Measurements from ENCODE around the gene PIGR. TPM values are rescaled to one million over a fixed set of nuclear protein-coding genes. Genes with fewer than 3 reads are reported as not detected.

PIGR gene
- total RNA-seq, 2 experiments from 2014 or later = 0.03 TPM; not detected in 1

GRCh38 chr1:206882555-206882954, 63.7 kb downstream of the PIGR start:
- Histone ChIP-seq H2AFZ (ENCODE audit: low read length) (no peak overlapping the region), H3K4me1 (ENCODE audit: insufficient read depth, low read length, poor library complexity, severe bottlenecking) (no peaks in the 10 kb centered on the region), H3K4me3 (ENCODE audit: low read depth, low read length, poor library complexity, severe bottlenecking) (no peak overlapping the region), H3K79me2 (ENCODE audit: insufficient read depth, low read depth, low read length) (no peaks in the 10 kb centered on the region), H3K4me2 (ENCODE audit: low read length) (no peak overlapping the region), H3K9me2 (ENCODE audit: insufficient read depth, low read length) (no peaks in the 10 kb centered on the region), H3K27ac (ENCODE audit: low read depth, low read length, poor library complexity, severe bottlenecking) (no peak overlapping the region), H3K9me3 (ENCODE audit: low read length) (peaks cover 18% of the 10 kb centered on the region), H3K36me3 (ENCODE audit: insufficient read depth, low read length) (no peaks in the 10 kb centered on the region), H4K20me1 (ENCODE audit: insufficient read depth, low read length) (no peaks in the 10 kb centered on the region)
- BruUV-seq (replicated peaks) = no TSS peak
- intact Hi-C loops (cut with micrococcal nuclease; ENCODE audit: unreplicated experiment) = no loop called here
- ChIA-PET CTCF (ENCODE audit: unreplicated experiment) (no interaction called here), POLR2A (no interaction called here)
- TF ChIP-seq CTCF (conservative IDR thresholded peaks at IDR 0.05; ENCODE audit: low read length) = peak; percentile 48
- no peak for TF ChIP-seq EZH2phosphoT487 (IDR thresholded peaks at IDR 0.05; ENCODE audit: borderline replicate concordance, low read depth, low read length)
- DNase-seq (ENCODE audit: low spot score) = no peak

GRCh38 chr1:206880314-206880713, 66.0 kb downstream of the PIGR start:
- Histone ChIP-seq H3K79me2 (ENCODE audit: insufficient read depth, low read depth, low read length) (no peaks in the 10 kb centered on the region), H3K4me1 (ENCODE audit: insufficient read depth, low read length, poor library complexity, severe bottlenecking) (no peaks in the 10 kb centered on the region), H3K4me2 (ENCODE audit: low read length) (no peak overlapping the region), H4K20me1 (ENCODE audit: insufficient read depth, low read length) (no peaks in the 10 kb centered on the region), H3K36me3 (ENCODE audit: insufficient read depth, low read length) (no peaks in the 10 kb centered on the region), H3K27ac (ENCODE audit: low read depth, low read length, poor library complexity, severe bottlenecking) (no peak overlapping the region), H2AFZ (ENCODE audit: low read length) (no peak overlapping the region), H3K9me2 (ENCODE audit: insufficient read depth, low read length) (no peaks in the 10 kb centered on the region), H3K4me3 (ENCODE audit: low read depth, low read length, poor library complexity, severe bottlenecking) (no peak overlapping the region), H3K9me3 (ENCODE audit: low read length) (peaks cover 23% of the 10 kb centered on the region)
- no TSS peak for BruUV-seq (replicated peaks)
- DNase-seq (ENCODE audit: low spot score) = no peak
- TF ChIP-seq EZH2phosphoT487 (IDR thresholded peaks at IDR 0.05; ENCODE audit: borderline replicate concordance, low read depth, low read length) = no peak
- no peak for TF ChIP-seq CTCF (conservative IDR thresholded peaks at IDR 0.05; ENCODE audit: low read length)
- POLR2A ChIA-PET = interaction anchor here (0.5 kb wide), 1 partner anchor 63 kb away, joined by 3 read pairs; no protein-coding TSS in a partner anchor
- intact Hi-C loops (cut with micrococcal nuclease; ENCODE audit: unreplicated experiment) = no loop called here
- CTCF ChIA-PET (ENCODE audit: unreplicated experiment) = no interaction called here

Other genes with a start within 250 kb of the PIGR start
- gene IL19, start 175.7 kb downstream of the PIGR start, total RNA-seq (2014; rRNA removed; shearing (Covaris generic)) = not detected in 2 replicates
- gene IL19, start 175.7 kb downstream of the PIGR start, total RNA-seq (2022) = not detected in 2 replicates
- gene IL10, start 174.0 kb downstream of the PIGR start, total RNA-seq (2014; rRNA removed; shearing (Covaris generic)) = not detected in 2 replicates
- not detected in 2 replicates for gene IL10, start 174.0 kb downstream of the PIGR start, total RNA-seq (2022)
- not detected in 2 replicates for gene IL20, start 80.8 kb downstream of the PIGR start, total RNA-seq (2014; rRNA removed; shearing (Covaris generic))
- not detected in 2 replicates for gene IL20, start 80.8 kb downstream of the PIGR start, total RNA-seq (2022)
- gene IL24, start 49.0 kb downstream of the PIGR start, total RNA-seq (2014; rRNA removed; shearing (Covaris generic)) = not detected in 2 replicates
- gene IL24, start 49.0 kb downstream of the PIGR start, total RNA-seq (2022) = not detected in 2 replicates
- 3.2 and 5.2 TPM in 2 replicates for gene FCMR, start 24.5 kb downstream of the PIGR start, total RNA-seq (2014; rRNA removed; shearing (Covaris generic))
- gene FCMR, start 24.5 kb downstream of the PIGR start, total RNA-seq (2022) = 9.2 and 10.6 TPM in 2 replicates
- gene FCAMR, start 24.0 kb upstream of the PIGR start, total RNA-seq (2014; rRNA removed; shearing (Covaris generic)) = not detected in 2 replicates
- gene FCAMR, start 24.0 kb upstream of the PIGR start, total RNA-seq (2022) = not detected in 2 replicates
- not detected in 2 replicates for gene C1orf116, start 86.3 kb upstream of the PIGR start, total RNA-seq (2014; rRNA removed; shearing (Covaris generic))
- gene C1orf116, start 86.3 kb upstream of the PIGR start, total RNA-seq (2022) = not detected in 2 replicates
- 13.1 and 16.2 TPM in 2 replicates for gene YOD1, start 104.7 kb upstream of the PIGR start, total RNA-seq (2014; rRNA removed; shearing (Covaris generic))
- 16.5 and 17.4 TPM in 2 replicates for gene YOD1, start 104.7 kb upstream of the PIGR start, total RNA-seq (2022)
- 8.8 and 9.8 TPM in 2 replicates for gene PFKFB2, start 106.8 kb upstream of the PIGR start, total RNA-seq (2014; rRNA removed; shearing (Covaris generic))
- gene PFKFB2, start 106.8 kb upstream of the PIGR start, total RNA-seq (2022) = 13.1 and 14.4 TPM in 2 replicates
- not detected in 2 replicates for gene C4BPB, start 142.4 kb upstream of the PIGR start, total RNA-seq (2014; rRNA removed; shearing (Covaris generic))
- gene C4BPB, start 142.4 kb upstream of the PIGR start, total RNA-seq (2022) = not detected in 2 replicates
- not detected in 2 replicates for gene C4BPA, start 157.8 kb upstream of the PIGR start, total RNA-seq (2014; rRNA removed; shearing (Covaris generic))
- not detected in 2 replicates for gene C4BPA, start 157.8 kb upstream of the PIGR start, total RNA-seq (2022)